Middle frontal gyrus (tissue), 1 donor: Measurements from ENCODE around the gene KYNU.
"Not testable (repeated sequence)": the region's sequence is repeated elsewhere in the genome, so short reads cannot be mapped to it uniquely, and the experiment has no call there.

Experiments
- DNase-seq: peaks from one replicate; pipeline ENCODE4 v3.0.0-alpha.2; 2015; ENCODE audit warnings: low spot score; ENCODE audit errors: extremely low spot score

Gene KYNU

GRCh38 chr2:142997231-142997630 lies 119.8 kb downstream of the KYNU start:
- DNase-seq = no peak

GRCh38 chr2:143000599-143000998 lies 123.1 kb downstream of the KYNU start:
- no peak for DNase-seq

GRCh38 chr2:143001501-143001900 lies 124.0 kb downstream of the KYNU start:
- no peak for DNase-seq

GRCh38 chr2:143015656-143016055 lies 138.2 kb downstream of the KYNU start:
- no peak for DNase-seq

- DNase-seq = no peak
Observed at GRCh38 chr2:143026411-143027054, 149.1 kb downstream of the KYNU start.

GRCh38 chr2:143029141-143029540 lies 151.7 kb downstream of the KYNU start:
- no peak for DNase-seq

GRCh38 chr2:143030127-143030526 lies 152.7 kb downstream of the KYNU start:
- no peak for DNase-seq

GRCh38 chr2:143034292-143035074 lies 157.0 kb downstream of the KYNU start:
- DNase-seq = peak; percentile 80

GRCh38 chr2:143051465-143051864 lies 174.0 kb downstream of the KYNU start:
- no peak for DNase-seq

GRCh38 chr2:143053437-143053836 lies 176.0 kb downstream of the KYNU start:
- not testable (repeated sequence) for DNase-seq

- DNase-seq = no peak
Observed at GRCh38 chr2:143056550-143056949, 179.1 kb downstream of the KYNU start.

GRCh38 chr2:143058851-143059250 lies 181.4 kb downstream of the KYNU start:
- DNase-seq = no peak

- no peak for DNase-seq
Observed at GRCh38 chr2:143063612-143064200, 186.2 kb downstream of the KYNU start.

- no peak for DNase-seq
Observed at GRCh38 chr2:143068094-143068493, 190.6 kb downstream of the KYNU start.

GRCh38 chr2:143068509-143068908 lies 191.0 kb downstream of the KYNU start:
- DNase-seq = no peak

- DNase-seq = no peak
Observed at GRCh38 chr2:143070704-143071103, 193.2 kb downstream of the KYNU start.

GRCh38 chr2:143071185-143071876 lies 193.9 kb downstream of the KYNU start:
- no peak for DNase-seq

- DNase-seq = not testable (repeated sequence)
Observed at GRCh38 chr2:143074913-143075312, 197.4 kb downstream of the KYNU start.

- no peak for DNase-seq
Observed at GRCh38 chr2:143075711-143076110, 198.2 kb downstream of the KYNU start.

- no peak for DNase-seq
Observed at GRCh38 chr2:143078104-143078503, 200.6 kb downstream of the KYNU start.

- no peak for DNase-seq
Observed at GRCh38 chr2:143081616-143082015, 204.2 kb downstream of the KYNU start.

GRCh38 chr2:143083636-143084035 lies 206.2 kb downstream of the KYNU start:
- DNase-seq = no peak
